MG63 (cell line): ENCODE results near the gene MDC1. TPM values are rescaled to one million over a fixed set of nuclear protein-coding genes. Genes with fewer than 3 reads are reported as not detected.
A peak's percentile ranks its signal among the peaks of the same experiment; 100 is the strongest.

Experiments
- DNase-seq: peaks from one replicate; pipeline ENCODE4 v3.0.0-alpha.2; 2020
- H3K27me3 ChIP-seq: fragments of 250-450 bp; sonication (Bioruptor Pico); 2 replicates; pipeline ENCODE4 v1.5.1; 2020; ENCODE audit warnings: mild to moderate bottlenecking, moderate library complexity
- H3K36me3 ChIP-seq: fragments of 250-450 bp; sonication (Bioruptor Pico); 2 replicates; pipeline ENCODE4 v1.5.1; 2020; ENCODE audit warnings: mild to moderate bottlenecking, moderate library complexity
- H3K4me3 ChIP-seq: fragments of 250-450 bp; sonication (Bioruptor Pico); 2 replicates; pipeline ENCODE4 v1.5.1; 2020; ENCODE audit warnings: mild to moderate bottlenecking, moderate library complexity
- H3K9me3 ChIP-seq: fragments of 250-450 bp; sonication (Bioruptor Pico); 2 replicates; pipeline ENCODE4 v1.5.1; 2020; ENCODE audit warnings: mild to moderate bottlenecking, moderate library complexity
- total RNA-seq: library from RNA; depleted of rRNA; stranded (reverse); fragments of >200 nt; shearing (Covaris generic); gene quantifications from 2 replicates; pipeline ENCODE4 v1.2.3, GENCODE V29; 2014; ENCODE audit warnings: low replicate concordance

Gene MDC1
- total RNA-seq, 1 experiment from 2014 or later, result 5.4 TPM

- H3K4me3 ChIP-seq, result peak overlapping the region; percentile 72
- no peak for DNase-seq
Measured at GRCh38 chr6:30689985-30690384, 27.1 kb downstream of the MDC1 start.

GRCh38 chr6:30689022-30689865 lies 27.8 kb downstream of the MDC1 start:
- Histone ChIP-seq H3K27me3 (no peaks in the 10 kb centered on the region), H3K9me3 (no peaks in the 10 kb centered on the region), H3K4me3 (no peak overlapping the region), H3K36me3 (peaks cover 5% of the 10 kb centered on the region)
- DNase-seq, result no peak

More at GRCh38 chr6:30689985-30690384, 27.1 kb downstream of the MDC1 start:
- Histone ChIP-seq H3K36me3 (peaks cover 2% of the 10 kb centered on the region), H3K9me3 (no peaks in the 10 kb centered on the region), H3K27me3 (no peaks in the 10 kb centered on the region)

GRCh38 chr6:30688569-30688968 lies 28.5 kb downstream of the MDC1 start:
- Histone ChIP-seq H3K27me3 (no peaks in the 10 kb centered on the region), H3K4me3 (peak overlapping the region; percentile 98), H3K9me3 (no peaks in the 10 kb centered on the region), H3K36me3 (peaks cover 8% of the 10 kb centered on the region)
- no peak for DNase-seq

GRCh38 chr6:30687659-30688431 lies 29.2 kb downstream of the MDC1 start:
- no peaks in the 10 kb centered on the region for H3K9me3 ChIP-seq
- peaks cover 16% of the 10 kb centered on the region for H3K36me3 ChIP-seq
- peak overlapping the region; percentile 98 for H3K4me3 ChIP-seq
- no peaks in the 10 kb centered on the region for H3K27me3 ChIP-seq
- peak; percentile 71 for DNase-seq

GRCh38 chr6:30686908-30687658 lies 30.0 kb downstream of the MDC1 start:
- peak overlapping the region; percentile 98 for H3K4me3 ChIP-seq
- H3K36me3 ChIP-seq, result peaks cover 21% of the 10 kb centered on the region
- no peaks in the 10 kb centered on the region for H3K9me3 ChIP-seq
- no peaks in the 10 kb centered on the region for H3K27me3 ChIP-seq
- peak; percentile 98 for DNase-seq

- peak within 1 kb of the TSS; percentile 98 for H3K4me3 ChIP-seq
- H3K36me3 ChIP-seq, result peaks cover 25% of the 10 kb centered on the region
- DNase-seq, result peak; percentile 79
- no peaks in the 10 kb centered on the region for H3K9me3 ChIP-seq
- no peaks in the 10 kb centered on the region for H3K27me3 ChIP-seq
Measured at GRCh38 chr6:30686009-30686907, 30.8 kb downstream of the MDC1 start, which contains the start of gene PPP1R18. Gene PPP1R18, minus strand, starts transcription at chr6:30686645. Its CDS starts 627 bp downstream, at chr6:30686018.

GRCh38 chr6:30685157-30686008 lies 31.7 kb downstream of the MDC1 start:
- no peak for DNase-seq
- H3K36me3 ChIP-seq, result peaks cover 25% of the 10 kb centered on the region
- peak overlapping the region; percentile 98 for H3K4me3 ChIP-seq
- no peaks in the 10 kb centered on the region for H3K27me3 ChIP-seq
- H3K9me3 ChIP-seq, result no peaks in the 10 kb centered on the region

GRCh38 chr6:30684386-30685156 lies 32.5 kb downstream of the MDC1 start:
- no peaks in the 10 kb centered on the region for H3K9me3 ChIP-seq
- H3K4me3 ChIP-seq, result peak overlapping the region; percentile 98
- DNase-seq, result peak; percentile 48
- no peaks in the 10 kb centered on the region for H3K27me3 ChIP-seq
- H3K36me3 ChIP-seq, result peaks cover 28% of the 10 kb centered on the region

- H3K36me3 ChIP-seq, result peaks cover 30% of the 10 kb centered on the region
- peak overlapping the region; percentile 98 for H3K4me3 ChIP-seq
- H3K9me3 ChIP-seq, result no peaks in the 10 kb centered on the region
- H3K27me3 ChIP-seq, result no peaks in the 10 kb centered on the region
- DNase-seq, result no peak
Measured at GRCh38 chr6:30683980-30684338, 33.1 kb downstream of the MDC1 start.

- Histone ChIP-seq H3K27me3 (no peaks in the 10 kb centered on the region), H3K9me3 (no peaks in the 10 kb centered on the region), H3K36me3 (peaks cover 35% of the 10 kb centered on the region), H3K4me3 (peak overlapping the region; percentile 98)
- DNase-seq, result no peak
Measured at GRCh38 chr6:30683183-30683979, 33.7 kb downstream of the MDC1 start.

GRCh38 chr6:30682143-30683117 lies 34.7 kb downstream of the MDC1 start:
- Histone ChIP-seq H3K36me3 (peaks cover 41% of the 10 kb centered on the region), H3K27me3 (no peaks in the 10 kb centered on the region), H3K4me3 (peak overlapping the region; percentile 98), H3K9me3 (no peaks in the 10 kb centered on the region)
- DNase-seq, result peak; percentile 44

GRCh38 chr6:30681766-30682142 lies 35.3 kb downstream of the MDC1 start:
- H3K27me3 ChIP-seq, result no peaks in the 10 kb centered on the region
- peaks cover 45% of the 10 kb centered on the region for H3K36me3 ChIP-seq
- peak overlapping the region; percentile 98 for H3K4me3 ChIP-seq
- no peaks in the 10 kb centered on the region for H3K9me3 ChIP-seq
- no peak for DNase-seq
